Activated CD8-positive, alpha-beta T cell treated with anti-CD3 and anti-CD28 coated beads for 36 hours (primary cell): ENCODE data around the gene RXRA. TPM values are rescaled to one million over a fixed set of nuclear protein-coding genes. Genes with fewer than 3 reads are reported as not detected.

Experiments
- ATAC-seq: fragments of 200-7000 bp; cut with Tn5 transposase; one replicate; pipeline ENCODE4 v1.10.0; 2021; ENCODE audit warnings: mild to moderate bottlenecking, moderate library complexity
- CTCF ChIA-PET: fragments of 350-600 bp; sonication (Branson Sonifier 250); formaldehyde crosslinking; loops from one replicate; lab custom pipeline; 2021; ENCODE audit warnings: antibody characterized with exemption; lab: Charles Lee
- POLR2A ChIA-PET: fragments of 350-600 bp; sonication (Branson Sonifier 250); formaldehyde crosslinking; loops from one replicate; lab custom pipeline; 2021; ENCODE audit warnings: antibody characterized with exemption; lab: Charles Lee
- DNase-seq: peaks from one replicate; pipeline ENCODE4 v3.0.0-alpha.2; 2020
- H3K27ac Mint-ChIP-seq: one replicate; pipeline ENCODE4 v1.8.0; 2021; ENCODE audit warnings: mild to moderate bottlenecking, mixed read lengths
- H3K27me3 Mint-ChIP-seq: one replicate; pipeline ENCODE4 v1.8.0; 2021; ENCODE audit warnings: mixed read lengths
- H3K36me3 Mint-ChIP-seq: one replicate; pipeline ENCODE4 v1.8.0; 2021; ENCODE audit warnings: low read depth, mixed read lengths
- H3K4me1 Mint-ChIP-seq: one replicate; pipeline ENCODE4 v1.8.0; 2021; ENCODE audit warnings: low read depth, mixed read lengths
- H3K4me3 Mint-ChIP-seq: one replicate; pipeline ENCODE4 v1.8.0; 2021; ENCODE audit warnings: mild to moderate bottlenecking, moderate library complexity, mixed read lengths
- H3K9me3 Mint-ChIP-seq: one replicate; pipeline ENCODE4 v1.8.0; 2021; ENCODE audit warnings: mixed read lengths
- CTCF ChIP-seq: fragments of 200-600 bp; IDR thresholded peaks from one replicate; pipeline ENCODE4 v1.8.0; 2022; ENCODE audit warnings: antibody characterized with exemption, mild to moderate bottlenecking
- intact Hi-C: fragments of 100-400 bp; cut with micrococcal nuclease; formaldehyde crosslinking; loops from one replicate; pipeline ENCODE4 v1.10.0; 2022
- total RNA-seq, 2 experiments: library from RNA; stranded (reverse); gene quantifications; one replicate each; pipeline ENCODE4 v1.2.3, GENCODE V29; 2021

Gene RXRA
- total RNA-seq, 2 experiments from 2014 or later: 23.2 to 23.8 TPM

DNA sequence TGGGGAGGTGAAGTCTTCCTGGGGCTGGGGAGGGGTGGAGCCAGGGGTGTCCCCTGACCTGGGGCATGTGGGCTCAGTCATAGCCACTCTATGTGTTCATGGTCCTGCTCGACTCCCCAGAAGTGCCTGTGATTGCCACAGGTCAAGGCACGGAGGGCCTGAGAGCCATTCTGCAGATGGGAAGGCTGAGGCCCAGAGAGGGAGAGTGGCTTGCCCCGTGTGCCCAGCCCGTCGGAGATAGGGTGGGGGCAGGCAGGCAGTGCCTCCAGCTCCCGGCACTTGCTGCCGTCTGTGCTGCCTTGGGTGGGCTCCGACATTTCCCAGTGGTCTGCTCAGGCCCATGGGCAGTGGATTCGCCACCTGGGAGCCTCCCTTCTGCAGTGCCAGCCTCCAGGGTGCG is 74.0 kb downstream of the RXRA start:
- peaks cover 2% of the 10 kb centered on the region for H3K9me3 Mint-ChIP-seq
- peaks cover 49% of the 10 kb centered on the region for H3K4me1 Mint-ChIP-seq
- CTCF ChIA-PET: interaction anchor here (1.2 to 1.4 kb wide), 2 partner anchors 9 to 10 kb away, joined by 3 read pairs; no protein-coding TSS in a partner anchor
- POLR2A ChIA-PET: interaction anchor here (0.6 to 0.7 kb wide), 2 partner anchors 105 to 717 kb away, joined by 3 to 4 read pairs; no protein-coding TSS in a partner anchor
- H3K27ac Mint-ChIP-seq: no peak overlapping the region
- DNase-seq: no peak
- no peak for ATAC-seq
- H3K4me3 Mint-ChIP-seq: no peak overlapping the region
- no peak for TF ChIP-seq CTCF
- H3K36me3 Mint-ChIP-seq: peaks cover 7% of the 10 kb centered on the region
- H3K27me3 Mint-ChIP-seq: no peaks in the 10 kb centered on the region
- intact Hi-C loops: no loop called here

- Mint-ChIP-seq H3K4me3 (no peak overlapping the region), H3K9me3 (peaks cover 2% of the 10 kb centered on the region), H3K4me1 (peaks cover 47% of the 10 kb centered on the region), H3K36me3 (peaks cover 7% of the 10 kb centered on the region), H3K27me3 (peaks cover 1% of the 10 kb centered on the region), H3K27ac (no peak overlapping the region)
- ChIA-PET CTCF (interaction anchor here (1.0 kb wide), 1 partner anchor 41 kb away, joined by 3 read pairs; no protein-coding TSS in a partner anchor), POLR2A (interaction anchor here (0.6 to 1.3 kb wide), 2 partner anchors 11 to 20 kb away, joined by 3 read pairs; no protein-coding TSS in a partner anchor)
- ATAC-seq (no peak), DNase-seq (no peak)
- intact Hi-C loops: no loop called here
- TF ChIP-seq CTCF: no peak
Measured at GRCh38 chr9:134401391-134401790, 75.1 kb downstream of the RXRA start.

- TF ChIP-seq CTCF: no peak
- DNase-seq (no peak), ATAC-seq (no peak)
- peaks cover 1% of the 10 kb centered on the region for H3K27me3 Mint-ChIP-seq
- no peak overlapping the region for H3K27ac Mint-ChIP-seq
- H3K4me3 Mint-ChIP-seq: no peak overlapping the region
- H3K4me1 Mint-ChIP-seq: peaks cover 45% of the 10 kb centered on the region
- H3K36me3 Mint-ChIP-seq: peaks cover 7% of the 10 kb centered on the region
- ChIA-PET CTCF (interaction anchor here (1.0 kb wide), 1 partner anchor 40 kb away, joined by 3 read pairs; no protein-coding TSS in a partner anchor), POLR2A (interaction anchor here (1.3 kb wide), 1 partner anchor 19 kb away, joined by 3 read pairs; no protein-coding TSS in a partner anchor)
- intact Hi-C loops: no loop called here
- H3K9me3 Mint-ChIP-seq: peaks cover 2% of the 10 kb centered on the region
Measured at GRCh38 chr9:134402182-134402581, 75.9 kb downstream of the RXRA start.

GRCh38 chr9:134403292-134403681 is 77.0 kb downstream of the RXRA start:
- H3K27ac Mint-ChIP-seq: no peak overlapping the region
- no peak for DNase-seq
- ChIA-PET POLR2A (interaction anchor here (1.1 to 5.2 kb wide), 2 partner anchors 12 to 239 kb away, joined by 4 to 28 read pairs; partner anchors contain the start of gene RNU6ATAC), CTCF (no interaction called here)
- H3K9me3 Mint-ChIP-seq: peaks cover 2% of the 10 kb centered on the region
- H3K4me3 Mint-ChIP-seq: no peak overlapping the region
- peaks cover 1% of the 10 kb centered on the region for H3K27me3 Mint-ChIP-seq
- TF ChIP-seq CTCF: no peak
- ATAC-seq: no peak
- H3K36me3 Mint-ChIP-seq: peaks cover 7% of the 10 kb centered on the region
- intact Hi-C loops: no loop called here
- peaks cover 41% of the 10 kb centered on the region for H3K4me1 Mint-ChIP-seq

GRCh38 chr9:134403682-134404301 is 77.5 kb downstream of the RXRA start:
- DNase-seq (peak; percentile 66), ATAC-seq (peak; percentile 17)
- Mint-ChIP-seq H3K4me1 (peaks cover 41% of the 10 kb centered on the region), H3K27me3 (peaks cover 1% of the 10 kb centered on the region), H3K36me3 (peaks cover 7% of the 10 kb centered on the region), H3K9me3 (peaks cover 2% of the 10 kb centered on the region), H3K27ac (peak overlapping the region; percentile 64), H3K4me3 (peak overlapping the region; percentile 26)
- ChIA-PET POLR2A (interaction anchor here (0.6 to 5.2 kb wide), 4 partner anchors 12 to 239 kb away, joined by 3 to 28 read pairs (median 4); partner anchors contain the start of gene RNU6ATAC), CTCF (interaction anchor here (0.8 kb wide), 1 partner anchor 30 kb away, joined by 3 read pairs; no protein-coding TSS in a partner anchor)
- TF ChIP-seq CTCF: no peak
- intact Hi-C loops: no loop called here
